ENCODE data around the gene RTTN. TPM values are rescaled to one million over a fixed set of nuclear protein-coding genes. Genes with fewer than 3 reads are reported as not detected.
"Not testable (repeated sequence)": the region's sequence is repeated elsewhere in the genome, so short reads cannot be mapped to it uniquely, and the experiment has no call there.

RTTN gene
- total RNA-seq = 24.7 and 27.7 TPM in 2 replicates
- long read RNA-seq, partial matches to known transcripts = 29 of 42 reads
- long read RNA-seq, other reads (novel, unspliced or antisense) = 13 of 42 reads

DNA sequence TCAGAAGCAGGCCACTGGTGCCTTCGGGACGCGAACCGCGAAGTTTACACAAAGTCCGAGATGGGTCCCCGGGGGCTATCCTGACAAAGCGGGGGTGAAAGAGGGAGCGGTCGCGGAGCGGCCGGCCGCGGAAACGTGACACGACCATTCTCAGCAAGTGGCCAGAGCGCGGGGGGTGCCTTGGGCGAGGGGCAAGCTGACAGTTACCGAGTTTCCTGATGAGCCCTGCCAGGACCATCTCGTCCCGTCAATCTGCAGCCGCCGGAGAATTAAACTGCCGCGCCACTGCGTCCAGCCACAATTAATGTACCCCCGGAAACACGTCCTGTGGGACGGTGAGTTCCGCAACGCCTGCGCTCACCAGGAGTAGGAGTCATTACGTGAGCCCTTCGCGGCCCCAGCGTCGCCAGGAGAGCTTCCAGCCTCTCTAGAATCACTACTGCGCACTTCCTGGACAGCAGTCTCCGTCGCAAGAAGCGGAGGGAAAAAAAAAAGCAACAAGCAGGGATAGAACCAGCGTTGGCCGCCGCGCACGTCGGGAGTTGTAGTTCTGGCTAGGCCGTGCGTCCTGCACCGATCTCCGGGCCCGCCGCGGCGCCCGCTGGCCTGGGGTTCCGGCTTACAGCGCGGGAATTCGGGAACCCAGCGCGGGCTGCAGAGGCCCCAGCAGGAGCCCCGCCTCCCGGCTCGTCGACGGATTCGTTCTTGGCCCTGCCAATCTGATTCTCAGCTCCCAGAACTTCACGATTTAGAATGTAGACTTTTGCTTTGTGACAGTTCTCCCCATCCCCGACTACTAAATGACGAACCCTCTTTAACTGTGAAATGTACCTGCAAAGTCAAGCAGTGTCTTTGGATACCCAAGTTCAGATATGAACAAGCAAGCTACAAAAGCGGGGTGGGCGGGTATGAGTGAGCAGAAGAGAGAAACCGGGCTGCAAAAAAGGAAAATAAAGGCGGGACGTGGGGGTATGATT, at the start of gene RTTN:
Gene RTTN (minus strand): TSS at position 267 of the 977 bp plus-strand sequence. CDS start 29 bp downstream, at position 238.
- peak; percentile 85 for DNase-seq (ENCODE audit: low spot score, unreplicated experiment)
- Mint-ChIP-seq H3K4me1 (ENCODE audit: low read depth) (peaks cover 9% of the 10 kb centered on the region), H3K9me3 (ENCODE audit: low read depth) (no peaks in the 10 kb centered on the region), H3K36me3 (ENCODE audit: insufficient read depth) (peaks cover 7% of the 10 kb centered on the region), H3K27ac (peak within 1 kb of the TSS; percentile 100), H3K4me3 (ENCODE audit: low read depth) (peak within 1 kb of the TSS; percentile 87), H3K27me3 (peaks cover 3% of the 10 kb centered on the region)
- TF ChIP-seq CTCF (IDR thresholded peaks at IDR 0.05; ENCODE audit: unreplicated experiment) = no peak

GRCh38 chr18:70250781-70251180, 45.3 kb upstream of the RTTN start:
- peaks cover 6% of the 10 kb centered on the region for H3K4me1 Mint-ChIP-seq (ENCODE audit: low read depth)
- H3K9me3 Mint-ChIP-seq (ENCODE audit: low read depth) = no peaks in the 10 kb centered on the region
- DNase-seq (ENCODE audit: low spot score, unreplicated experiment) = no peak
- TF ChIP-seq CTCF (IDR thresholded peaks at IDR 0.05; ENCODE audit: unreplicated experiment) = no peak
- H3K27ac Mint-ChIP-seq = no peak overlapping the region
- no peaks in the 10 kb centered on the region for H3K27me3 Mint-ChIP-seq
- no peaks in the 10 kb centered on the region for H3K36me3 Mint-ChIP-seq (ENCODE audit: insufficient read depth)
- no peak overlapping the region for H3K4me3 Mint-ChIP-seq (ENCODE audit: low read depth)

- H3K9me3 Mint-ChIP-seq (ENCODE audit: low read depth); H3K27me3 Mint-ChIP-seq; H3K36me3 Mint-ChIP-seq (ENCODE audit: insufficient read depth); H3K27ac Mint-ChIP-seq; H3K4me3 Mint-ChIP-seq (ENCODE audit: low read depth); DNase-seq (ENCODE audit: low spot score, unreplicated experiment); H3K4me1 Mint-ChIP-seq (ENCODE audit: low read depth): not testable (repeated sequence)
Observed at GRCh38 chr18:70249861-70250260, 44.4 kb upstream of the RTTN start.

DNA sequence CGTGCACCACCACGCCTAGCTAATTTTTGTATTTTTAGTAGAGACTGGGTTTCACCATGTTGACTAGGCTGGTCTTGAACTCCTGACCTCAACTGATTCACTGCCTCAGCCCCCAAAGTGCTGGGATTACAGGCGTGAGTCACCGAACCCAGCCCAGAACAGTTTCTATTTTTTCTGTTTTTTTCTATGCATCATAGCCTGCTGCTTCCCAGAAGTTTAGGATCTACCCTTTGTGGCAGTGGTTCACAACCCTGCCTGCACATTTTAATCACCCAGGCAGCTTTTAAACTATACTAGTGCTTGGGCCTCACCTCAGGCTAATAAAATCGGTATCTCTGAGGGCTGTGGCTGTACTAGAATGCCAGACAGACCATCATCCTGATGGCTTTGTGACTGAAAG, 43.6 kb upstream of the RTTN start:
- Mint-ChIP-seq H3K4me3 (ENCODE audit: low read depth) (no peak overlapping the region), H3K36me3 (ENCODE audit: insufficient read depth) (no peaks in the 10 kb centered on the region), H3K27ac (no peak overlapping the region), H3K27me3 (no peaks in the 10 kb centered on the region), H3K4me1 (ENCODE audit: low read depth) (peaks cover 6% of the 10 kb centered on the region), H3K9me3 (ENCODE audit: low read depth) (no peaks in the 10 kb centered on the region)
- no peak for TF ChIP-seq CTCF (IDR thresholded peaks at IDR 0.05; ENCODE audit: unreplicated experiment)
- no peak for DNase-seq (ENCODE audit: low spot score, unreplicated experiment)

GRCh38 chr18:70246061-70246466, 40.6 kb upstream of the RTTN start:
- H3K27ac Mint-ChIP-seq = peak overlapping the region; percentile 87
- H3K36me3 Mint-ChIP-seq (ENCODE audit: insufficient read depth) = peaks cover 1% of the 10 kb centered on the region
- no peak overlapping the region for H3K4me3 Mint-ChIP-seq (ENCODE audit: low read depth)
- no peak for DNase-seq (ENCODE audit: low spot score, unreplicated experiment)
- peaks cover 16% of the 10 kb centered on the region for H3K4me1 Mint-ChIP-seq (ENCODE audit: low read depth)
- no peaks in the 10 kb centered on the region for H3K27me3 Mint-ChIP-seq
- peaks cover 5% of the 10 kb centered on the region for H3K9me3 Mint-ChIP-seq (ENCODE audit: low read depth)
- no peak for TF ChIP-seq CTCF (IDR thresholded peaks at IDR 0.05; ENCODE audit: unreplicated experiment)
